Heart right ventricle (tissue), 16 donors: ENCODE results near the gene MMP23B. TPM values are rescaled to one million over a fixed set of nuclear protein-coding genes. Genes with fewer than 3 reads are reported as not detected.

Source experiments
- ATAC-seq, 8 donors: fragments of 200-7000 bp; cut with Tn5 transposase; one replicate each; pipeline ENCODE4 v1.9.1; 2020; ENCODE audit warnings: mild to moderate bottlenecking in 8 of 8, moderate library complexity in 8 of 8, moderate number of reproducible peaks in 1 of 8
- DNase-seq, 2 donors: peaks; one replicate each; pipeline ENCODE4 v3.0.0-alpha.2; 2020
- H3K27ac ChIP-seq, 10 donors: fragments of 200-600 bp; sonication (generic) in 2 of 10; one replicate each; pipeline versions ENCODE4 v1.5.0 to v1.8.0; 2020 to 2022; ENCODE audit warnings: mild to moderate bottlenecking in 3 of 10
- H3K27me3 ChIP-seq, 7 donors: fragments of 200-600 bp; one replicate each; pipeline ENCODE4 v1.8.0; 2021 to 2022; ENCODE audit warnings: mild to moderate bottlenecking in 2 of 7
- H3K36me3 ChIP-seq, 9 donors: fragments of 200-600 bp; sonication (generic) in 1 of 9; one replicate each; pipeline versions ENCODE4 v1.5.0 to v1.8.0; 2020 to 2022; ENCODE audit warnings: mild to moderate bottlenecking in 2 of 9
- H3K4me1 ChIP-seq, 9 donors: fragments of 200-600 bp; sonication (generic) in 1 of 9; one replicate each; pipeline versions ENCODE4 v1.5.0 to v1.8.0; 2020 to 2022; ENCODE audit warnings: mild to moderate bottlenecking in 4 of 9
- H3K4me3 ChIP-seq, 10 donors: fragments of 200-600 bp; sonication (generic) in 2 of 10; one replicate each; pipeline versions ENCODE4 v1.5.0 to v1.8.0; 2020 to 2022; ENCODE audit warnings: mild to moderate bottlenecking in 7 of 10, moderate library complexity in 2 of 10
- H3K9me3 ChIP-seq, 11 donors: fragments of 200-600 bp in 10 of 11; sonication (generic) in 2 of 11; one replicate each; pipeline versions ENCODE4 v1.5.0 to v1.8.0; 2013 to 2022; ENCODE audit warnings: mild to moderate bottlenecking in 2 of 11, control low read depth in 1 of 11, moderate library complexity in 1 of 11
- CTCF ChIP-seq, 9 donors: fragments of 200-600 bp; sonication (generic) in 2 of 9; IDR thresholded peaks; one replicate each; pipeline versions ENCODE4 v1.5.0 to v1.8.0; 2021 to 2022; ENCODE audit warnings: antibody characterized with exemption in 9 of 9, mild to moderate bottlenecking in 5 of 9, moderate library complexity in 1 of 9
- WGBS, 2 donors: extraction: QIAGEN DNeasy Blood & Tissue Kit; methylation state at CpG; one replicate each; pipeline ENCODE4 v1.1.7; 2013; ENCODE audit warnings: inconsistent platforms in 1 of 2; 5-methylcytosine and 5-hydroxymethylcytosine counted together
- intact Hi-C, 10 donors: fragments of 100-400 bp; cut with DNase I; formaldehyde crosslinking; loops; one replicate each; pipeline versions ENCODE4 v1.11.1 to v1.14.2; 2022
- polyA plus RNA-seq, 2 donors: library from polyadenylated mRNA; stranded (reverse); fragments of 200-250 nt; gene quantifications; one replicate each; pipeline ENCODE4 v1.2.3, GENCODE V29; 2013
- total RNA-seq, 10 donors: library from RNA; stranded (reverse); fragmentation: NEBNext Ultra II Directional in 3 of 10; extraction: Animal tissue kit (Norgen Biotek cat#: 25700) in 3 of 10; gene quantifications; one replicate each; pipeline versions ENCODE4 v1.2.1 to v1.2.4, GENCODE V29; 2021 to 2023
- donor health status: Arrhythmogenic right ventricular cardiomyopathy.
- donor health status: ischemic (EF 13 %, LVEDD 7.1; RV severe dilation, severe dysfunction).
- donor health status: healthy with polysubstance abuse.
- donor health status: DM: no; HTN: yes; CAD: no.
- donor health status: DM: no; HTN: no; CAD: no.
- donor health status: ischemic (EF 25% LVEDD 6.9; RV normal size, moderate dysfunction).
- donor health status: ischemic (EF 25% LVEDD 5.7; RV mildly dilated, moderate dysfunction).
- donor health status: healthy.
- donor health status: DM: yes; HTN: yes; CAD: no.
- donor health status: Ischemic cardiomyopathy.
- donor health status: ischemic (EF 35%, LVEDD 5.7; RV mildly dilated, moderate dysfunction).
- donor health status: nonischemic (EF 11% LVEDD 7.7; RV severe dilation, severe dysfunction).
- donor health status: DM: yes; HTN: yes; CAD: no.
- donor health status: PGD.
- donor health status: ischemic (EF 29% LVEDD 5.4; RV normal size, mild dysfunction).
- donor health status: nonischemic (EF 23%, LVEDD 6.1; RV moderate dilation, normal function).

MMP23B gene
- total and polyA plus RNA-seq, 12 donors: 14.2 to 113 (median 63.1) TPM

- Histone ChIP-seq H3K9me3 (no peaks in the 10 kb centered on the region), H3K27me3 (no peaks in the 10 kb centered on the region), H3K27ac (peak overlapping the region in 2 of 10 donors; percentile 26 to 73), H3K4me1 (peaks cover 7 to 58% (median 46%) of the 10 kb centered on the region in 9 donors), H3K36me3 (peaks cover 0 to 24% (median 0%) of the 10 kb centered on the region in 9 donors), H3K4me3 (no peak overlapping the region)
- no peak for ATAC-seq
- intact Hi-C loops: no loop called here
- peak in 1 of 2 donors; percentile 9 for DNase-seq
- no peak for TF ChIP-seq CTCF (IDR thresholded peaks at IDR 0.05)
- 94 to 95% methylated on average over 9 of the region's 9 CpGs for WGBS, 2 donors
Observed at GRCh38 chr1:1618396-1619068, 13.4 kb upstream of the MMP23B start.

GRCh38 chr1:1619917-1620361 is 12.0 kb upstream of the MMP23B start:
- intact Hi-C loops: no loop called here
- peak in 3 of 8 donors; percentile 5 to 49 (median 25) for ATAC-seq
- peak overlapping the region in 8 of 10 donors; percentile 26 to 81 (median 72) for H3K27ac ChIP-seq
- H3K36me3 ChIP-seq: peaks cover 0 to 31% (median 0%) of the 10 kb centered on the region in 9 donors
- TF ChIP-seq CTCF (IDR thresholded peaks at IDR 0.05): peak in 7 of 9 donors; percentile 19 to 45 (median 30)
- WGBS, 2 donors: 51 to 61% methylated on average over 14 of the region's 14 CpGs
- no peaks in the 10 kb centered on the region for H3K9me3 ChIP-seq
- peak in 1 of 2 donors; percentile 55 for DNase-seq
- peaks cover 10 to 53% (median 33%) of the 10 kb centered on the region in 9 donors for H3K4me1 ChIP-seq
- no peak overlapping the region for H3K4me3 ChIP-seq
- no peaks in the 10 kb centered on the region for H3K27me3 ChIP-seq

- no peak for ATAC-seq
- Histone ChIP-seq H3K4me3 (no peak overlapping the region), H3K4me1 (peaks cover 11 to 59% (median 33%) of the 10 kb centered on the region in 9 donors), H3K27ac (peak overlapping the region in 9 of 10 donors; percentile 26 to 81 (median 72)), H3K27me3 (no peaks in the 10 kb centered on the region), H3K9me3 (no peaks in the 10 kb centered on the region), H3K36me3 (peaks cover 0 to 31% (median 0%) of the 10 kb centered on the region in 9 donors)
- TF ChIP-seq CTCF (IDR thresholded peaks at IDR 0.05): peak in 2 of 9 donors; percentile 0 to 2
- intact Hi-C loops: no loop called here
- WGBS, 2 donors: 86 to 88% methylated on average over 16 of the region's 16 CpGs
- peak in 1 of 2 donors; percentile 14 for DNase-seq
Observed at GRCh38 chr1:1620433-1621139, 11.4 kb upstream of the MMP23B start.

- TF ChIP-seq CTCF (IDR thresholded peaks at IDR 0.05): no peak
- ATAC-seq: no peak
- whole genome bisulfite sequencing, 2 donors: 80 to 82% methylated on average over 31 of the region's 31 CpGs
Observed at GRCh38 chr1:1621173-1622009, 10.6 kb upstream of the MMP23B start.

More at GRCh38 chr1:1621173-1622009, 10.6 kb upstream of the MMP23B start:
- no peaks in the 10 kb centered on the region for H3K27me3 ChIP-seq
- DNase-seq: peak in 1 of 2 donors; percentile 13
- peaks cover 0 to 34% (median 0%) of the 10 kb centered on the region in 9 donors for H3K36me3 ChIP-seq
- H3K9me3 ChIP-seq: no peaks in the 10 kb centered on the region
- H3K4me1 ChIP-seq: peaks cover 11 to 65% (median 32%) of the 10 kb centered on the region in 9 donors
- intact Hi-C loops: no loop called here
- H3K4me3 ChIP-seq: no peak overlapping the region
- peak overlapping the region in 7 of 10 donors; percentile 5 to 80 (median 66) for H3K27ac ChIP-seq
